ENCODE data around the gene NEURL1B.

- TF ChIP-seq POLR2A (IDR thresholded peaks at IDR 0.05) (no peak), POLR2AphosphoS5 (IDR thresholded peaks at IDR 0.05; ENCODE audit: insufficient read depth in 1 of 2, low read depth in 1 of 2) (no peak)
These were observed 44.0 kb downstream of the NEURL1B start for GRCh38 chr5:172685091-172685490.
